Islet of Langerhans (tissue), 1 donor: Measurements from ENCODE around the gene GKN1.

ENCODE experiments used
- FAIRE-seq: peaks from one replicate; lab custom pipeline; 2011; peaks lifted over from hg19 to GRCh38; lab: Jason Lieb, UNC

Gene GKN1

GRCh38 chr2:68961380-68961779 lies 13.1 kb upstream of the GKN1 start:
- FAIRE-seq, result no peak

GRCh38 chr2:68964282-68964681 lies 10.2 kb upstream of the GKN1 start:
- FAIRE-seq, result no peak

GRCh38 chr2:68968221-68968620 lies 6.2 kb upstream of the GKN1 start:
- no peak for FAIRE-seq

- FAIRE-seq, result no peak
Measured at GRCh38 chr2:68969736-68970490, 4.5 kb upstream of the GKN1 start.

- no peak for FAIRE-seq
Measured at GRCh38 chr2:68970566-68971265, 3.7 kb upstream of the GKN1 start.

- no peak for FAIRE-seq
Measured at GRCh38 chr2:68971591-68972231, 2.7 kb upstream of the GKN1 start.

- FAIRE-seq, result peak; percentile 27
Measured at GRCh38 chr2:68974946-68975665, 670 bp downstream of the GKN1 start.

GRCh38 chr2:68975844-68976243 lies 1.4 kb downstream of the GKN1 start:
- FAIRE-seq, result no peak

GRCh38 chr2:68977453-68977852 lies 3.0 kb downstream of the GKN1 start:
- FAIRE-seq, result no peak

GRCh38 chr2:68978098-68978497 lies 3.7 kb downstream of the GKN1 start:
- no peak for FAIRE-seq

GRCh38 chr2:68980956-68981355 lies 6.5 kb downstream of the GKN1 start:
- no peak for FAIRE-seq

- no peak for FAIRE-seq
Measured at GRCh38 chr2:68987021-68987503, 12.6 kb downstream of the GKN1 start.

- no peak for FAIRE-seq
Measured at GRCh38 chr2:68989035-68989434, 14.6 kb downstream of the GKN1 start.

GRCh38 chr2:68992341-68992740 lies 17.9 kb downstream of the GKN1 start:
- FAIRE-seq, result no peak

- FAIRE-seq, result no peak
Measured at GRCh38 chr2:68992933-68993332, 18.5 kb downstream of the GKN1 start.

GRCh38 chr2:68993660-68994059 lies 19.2 kb downstream of the GKN1 start:
- no peak for FAIRE-seq

- no peak for FAIRE-seq
Measured at GRCh38 chr2:68994864-68995263, 20.4 kb downstream of the GKN1 start.

- FAIRE-seq, result no peak
Measured at GRCh38 chr2:68995916-68996315, 21.5 kb downstream of the GKN1 start.

GRCh38 chr2:68997401-68997800 lies 23.0 kb downstream of the GKN1 start:
- no peak for FAIRE-seq

- no peak for FAIRE-seq
Measured at GRCh38 chr2:69001879-69002278, 27.4 kb downstream of the GKN1 start.

GRCh38 chr2:69003731-69004130 lies 29.3 kb downstream of the GKN1 start:
- FAIRE-seq, result no peak

GRCh38 chr2:69007169-69007568 lies 32.7 kb downstream of the GKN1 start:
- no peak for FAIRE-seq

- no peak for FAIRE-seq
Measured at GRCh38 chr2:69007603-69008002, 33.2 kb downstream of the GKN1 start.
